Esophagus (tissue), 2 donors: ENCODE data around the gene HIVEP3. TPM values are rescaled to one million over a fixed set of nuclear protein-coding genes. Genes with fewer than 3 reads are reported as not detected.

Experiments
- H3K27ac ChIP-seq, 2 donors: one replicate each; pipeline ENCODE4 v1.5.1; 2013; ENCODE audit warnings: low read depth in 2 of 2, mild to moderate bottlenecking in 2 of 2, inconsistent platforms in 1 of 2, low read length in 1 of 2, moderate library complexity in 1 of 2
- H3K27me3 ChIP-seq, 2 donors: one replicate each; pipeline ENCODE4 v1.6.1; 2013; ENCODE audit warnings: low read length in 2 of 2, control low read depth in 1 of 2, mild to moderate bottlenecking in 1 of 2; ENCODE audit not compliant: insufficient read depth in 2 of 2, control insufficient read depth in 1 of 2
- H3K36me3 ChIP-seq, 2 donors: one replicate each; pipeline ENCODE4 v1.6.1; 2013; ENCODE audit warnings: low read length in 1 of 2; ENCODE audit not compliant: control insufficient read depth in 2 of 2, insufficient read depth in 2 of 2
- H3K4me1 ChIP-seq, 2 donors: one replicate each; pipeline ENCODE4 v1.6.1; 2013; ENCODE audit warnings: low read length in 1 of 2; ENCODE audit not compliant: control insufficient read depth in 2 of 2, insufficient read depth in 2 of 2
- H3K4me3 ChIP-seq, 2 donors: one replicate each; pipeline ENCODE4 v1.5.1; 2013; ENCODE audit warnings: low read length in 2 of 2, mild to moderate bottlenecking in 2 of 2, low read depth in 1 of 2, moderate library complexity in 1 of 2
- H3K9me3 ChIP-seq, 2 donors: one replicate each; pipeline ENCODE4 v1.6.1; 2013; ENCODE audit warnings: mild to moderate bottlenecking in 2 of 2, low read depth in 1 of 2, low read length in 1 of 2, moderate library complexity in 1 of 2; ENCODE audit not compliant: control insufficient read depth in 2 of 2, insufficient read depth in 1 of 2
- WGBS, 2 donors: extraction: QIAGEN DNeasy Blood & Tissue Kit; methylation state at CpG; one replicate each; pipeline ENCODE4 v1.1.7; 2013; 5-methylcytosine and 5-hydroxymethylcytosine counted together
- polyA plus RNA-seq, 2 donors: library from polyadenylated mRNA; stranded (reverse); fragments of 200-250 nt; gene quantifications; one replicate each; pipeline ENCODE4 v1.2.3, GENCODE V29; 2013
- donor health status: healthy with polysubstance abuse.
- donor health status: Bipolar disorder and iron deficiency.

HIVEP3 gene
- polyA plus RNA-seq, 2 donors, result 2.7 to 10.0 TPM

DNA sequence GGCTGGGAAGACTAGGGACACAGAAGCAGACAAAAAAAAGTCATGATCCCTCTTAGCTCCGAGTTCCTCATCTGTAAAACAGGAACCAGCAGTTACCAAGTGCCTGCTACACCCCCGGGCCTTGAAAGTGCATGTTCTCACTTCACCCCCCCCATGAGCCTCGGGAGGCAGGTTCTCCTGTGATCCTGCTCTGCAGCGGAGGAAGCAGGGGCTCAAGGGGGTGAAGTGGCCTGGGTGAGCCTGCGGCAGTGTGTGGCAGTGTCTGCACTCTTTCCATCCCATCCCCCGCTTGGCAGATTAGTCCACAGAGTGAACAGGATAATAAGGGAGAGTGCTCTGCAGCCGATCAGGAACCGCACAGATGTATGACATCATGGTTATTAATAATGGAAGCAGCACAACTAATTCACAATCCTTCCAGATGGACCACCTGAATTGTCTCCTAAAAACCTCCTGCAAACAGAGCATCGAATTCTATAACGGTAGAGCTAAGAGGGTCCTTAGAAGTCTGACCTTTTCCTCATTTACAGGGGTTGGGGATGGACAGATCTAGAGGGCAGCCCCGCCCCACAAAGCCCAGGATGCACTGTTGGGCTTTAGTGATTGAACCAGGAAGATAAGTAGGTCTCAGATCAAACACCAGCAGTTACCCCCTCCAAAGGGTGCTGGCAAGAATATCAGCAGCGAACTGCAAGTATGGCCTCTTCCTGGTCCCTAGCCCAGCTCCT is 260.1 kb downstream of the HIVEP3 start:
- Histone ChIP-seq H3K4me1 (peaks cover 4 to 13% of the 10 kb centered on the region in 2 donors), H3K9me3 (no peaks in the 10 kb centered on the region), H3K27me3 (no peaks in the 10 kb centered on the region), H3K36me3 (peaks cover 0 to 2% of the 10 kb centered on the region in 2 donors), H3K4me3 (no peak overlapping the region), H3K27ac (no peak overlapping the region)
- 85 to 88% methylated on average over 12 of the region's 12 CpGs for WGBS, 2 donors

GRCh38 chr1:41657679-41658295 is 260.9 kb downstream of the HIVEP3 start:
- no peaks in the 10 kb centered on the region for H3K27me3 ChIP-seq
- no peaks in the 10 kb centered on the region for H3K9me3 ChIP-seq
- H3K27ac ChIP-seq, result no peak overlapping the region
- peaks cover 4 to 11% of the 10 kb centered on the region in 2 donors for H3K4me1 ChIP-seq
- peaks cover 0 to 2% of the 10 kb centered on the region in 2 donors for H3K36me3 ChIP-seq
- 92 to 95% methylated on average over 7 of the region's 7 CpGs for WGBS, 2 donors
- H3K4me3 ChIP-seq, result no peak overlapping the region

DNA sequence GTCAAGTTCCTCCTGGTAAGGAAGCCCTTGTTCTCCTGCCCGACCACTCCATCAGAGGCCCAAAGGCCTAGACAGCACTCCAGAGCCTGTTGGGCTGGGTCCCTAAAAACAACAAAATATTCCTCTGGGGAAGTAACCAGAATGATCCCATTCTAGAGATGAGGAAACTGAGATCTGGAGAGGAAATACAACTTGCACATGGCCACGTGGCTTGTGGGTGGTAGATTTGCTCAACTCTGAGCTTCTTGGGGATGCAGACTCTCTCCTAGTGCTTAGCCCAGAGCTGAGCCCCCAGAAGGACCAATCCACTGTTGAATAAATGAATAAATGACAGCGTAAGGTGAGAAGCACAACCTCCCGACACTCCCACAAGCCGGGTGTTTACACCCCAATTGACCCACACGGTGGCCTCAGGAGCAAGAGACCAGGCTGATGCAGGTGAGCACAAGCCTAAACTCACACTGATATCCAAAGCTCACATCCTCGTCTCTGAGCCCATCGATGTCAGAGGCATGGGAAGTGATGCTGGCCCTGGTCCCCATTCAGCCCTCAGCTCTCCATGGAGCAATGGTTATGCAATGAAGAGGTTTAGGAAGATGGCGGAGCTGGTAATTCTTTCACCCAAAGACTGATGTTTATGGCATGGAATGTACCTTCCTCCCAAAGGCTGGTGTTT is 261.8 kb downstream of the HIVEP3 start:
- Histone ChIP-seq H3K4me1 (peaks cover 4 to 11% of the 10 kb centered on the region in 2 donors), H3K36me3 (peaks cover 0 to 2% of the 10 kb centered on the region in 2 donors), H3K27ac (no peak overlapping the region), H3K27me3 (no peaks in the 10 kb centered on the region), H3K9me3 (no peaks in the 10 kb centered on the region), H3K4me3 (no peak overlapping the region)
- WGBS, 2 donors, result 87 to 90% methylated on average over 9 of the region's 9 CpGs

GRCh38 chr1:41656068-41656467 is 262.7 kb downstream of the HIVEP3 start:
- no peaks in the 10 kb centered on the region for H3K27me3 ChIP-seq
- H3K27ac ChIP-seq, result no peak overlapping the region
- H3K36me3 ChIP-seq, result peaks cover 0 to 2% of the 10 kb centered on the region in 2 donors
- H3K4me3 ChIP-seq, result no peak overlapping the region
- 55% methylated on average over 2 of the region's 2 CpGs for WGBS, 2 donors
- H3K4me1 ChIP-seq, result peaks cover 0 to 5% of the 10 kb centered on the region in 2 donors
- no peaks in the 10 kb centered on the region for H3K9me3 ChIP-seq

GRCh38 chr1:41655632-41656031 is 263.1 kb downstream of the HIVEP3 start:
- H3K9me3 ChIP-seq, result no peaks in the 10 kb centered on the region
- 86 to 96% methylated on average over 3 of the region's 3 CpGs for WGBS, 2 donors
- H3K4me1 ChIP-seq, result peaks cover 0 to 5% of the 10 kb centered on the region in 2 donors
- H3K36me3 ChIP-seq, result peaks cover 0 to 2% of the 10 kb centered on the region in 2 donors
- H3K4me3 ChIP-seq, result no peak overlapping the region
- H3K27ac ChIP-seq, result no peak overlapping the region
- no peaks in the 10 kb centered on the region for H3K27me3 ChIP-seq

DNA sequence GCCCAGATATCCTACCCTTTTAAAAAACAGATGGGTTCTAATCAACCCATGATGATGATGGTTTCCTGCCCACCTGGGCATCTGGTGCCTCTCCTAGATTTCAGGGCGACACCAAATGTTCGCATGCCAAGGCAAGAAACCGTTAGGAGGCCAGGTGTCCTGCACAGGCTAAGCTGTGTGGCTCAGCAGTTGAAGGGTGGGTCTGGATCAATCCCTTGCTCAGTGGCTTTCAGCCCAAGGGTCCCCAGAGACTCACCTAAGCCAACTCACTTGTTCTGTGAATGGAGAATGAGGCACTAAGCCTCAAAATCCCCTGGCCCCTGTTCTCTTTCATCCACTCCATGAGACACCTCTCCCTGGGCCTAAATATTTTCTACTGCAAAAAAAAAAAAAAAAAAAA is 265.1 kb downstream of the HIVEP3 start:
- Histone ChIP-seq H3K4me1 (no peaks in the 10 kb centered on the region), H3K9me3 (no peaks in the 10 kb centered on the region), H3K27me3 (no peaks in the 10 kb centered on the region), H3K36me3 (peaks cover 0 to under 1% of the 10 kb centered on the region in 2 donors), H3K4me3 (no peak overlapping the region), H3K27ac (no peak overlapping the region)
- WGBS, 2 donors, result 86 to 87% methylated on average over 3 of the region's 3 CpGs

- Histone ChIP-seq H3K4me1 (no peaks in the 10 kb centered on the region), H3K27ac (no peak overlapping the region), H3K36me3 (peaks cover 0 to 2% of the 10 kb centered on the region in 2 donors), H3K9me3 (no peaks in the 10 kb centered on the region), H3K4me3 (no peak overlapping the region), H3K27me3 (no peaks in the 10 kb centered on the region)
- WGBS, 2 donors, result 86 to 91% methylated on average over 11 of the region's 11 CpGs
Measured at GRCh38 chr1:41652384-41653265, 266.1 kb downstream of the HIVEP3 start.

DNA sequence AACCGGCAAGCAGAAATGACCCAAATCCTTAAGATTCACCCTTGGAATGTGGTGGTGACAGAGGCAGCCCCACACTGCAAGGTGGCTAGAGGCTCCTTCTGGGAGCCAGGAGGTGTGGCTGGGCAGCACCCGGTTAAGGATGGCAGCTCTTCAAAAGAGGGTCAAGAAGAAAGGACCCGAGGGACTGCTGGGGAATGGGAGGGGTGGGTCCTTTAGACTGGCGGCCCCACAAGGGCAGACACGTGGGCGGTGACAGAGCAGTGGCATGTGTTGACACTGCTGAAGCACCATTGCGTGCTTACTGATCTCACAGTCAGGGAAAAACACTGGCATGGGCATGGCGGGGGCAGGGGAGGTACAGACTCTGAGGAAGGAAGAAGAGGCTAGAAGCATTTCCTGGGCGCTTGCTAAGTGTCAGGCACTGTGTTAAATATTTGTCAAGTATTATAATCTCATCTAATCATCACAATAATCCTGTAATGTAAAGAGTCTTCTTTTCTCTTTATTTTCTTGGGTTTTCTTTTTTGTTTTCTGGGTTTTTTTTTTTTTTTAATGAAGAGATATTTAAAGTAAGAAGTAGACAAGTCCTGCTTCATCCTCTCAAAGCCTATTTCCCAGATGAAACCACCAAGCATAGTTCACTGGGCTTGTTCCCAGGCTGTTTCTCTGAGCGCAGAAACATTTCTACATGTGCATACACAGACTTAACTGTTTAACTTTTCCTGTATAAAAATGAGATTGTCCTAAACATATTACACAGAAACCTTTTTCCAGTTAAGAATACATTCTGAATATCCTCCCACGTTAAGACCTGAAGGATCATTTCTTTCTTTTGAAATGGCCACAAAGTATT is 268.5 kb downstream of the HIVEP3 start:
- H3K27me3 ChIP-seq, result no peaks in the 10 kb centered on the region
- no peak overlapping the region for H3K27ac ChIP-seq
- H3K36me3 ChIP-seq, result peaks cover 0 to 2% of the 10 kb centered on the region in 2 donors
- WGBS, 2 donors, result 47 to 52% methylated on average over 11 of the region's 11 CpGs
- H3K4me1 ChIP-seq, result peaks cover 0 to 3% of the 10 kb centered on the region in 2 donors
- no peaks in the 10 kb centered on the region for H3K9me3 ChIP-seq
- no peak overlapping the region for H3K4me3 ChIP-seq
